Activated CD4-positive, alpha-beta T cell treated with anti-CD3 and anti-CD28 coated beads, Interleukin-2, amount 10 ng/mL, durations not matched to agents 7 days and 5 days (primary cell): ENCODE results near the gene CDH13. TPM values are rescaled to one million over a fixed set of nuclear protein-coding genes. Genes with fewer than 3 reads are reported as not detected.

Experiments
- CTCF ChIA-PET: fragments of 350-600 bp; sonication (Branson Sonifier 250); formaldehyde crosslinking; loops from one replicate; lab custom pipeline; 2021; ENCODE audit warnings: antibody characterized with exemption; lab: Charles Lee
- POLR2A ChIA-PET: fragments of 350-600 bp; sonication (Branson Sonifier 250); formaldehyde crosslinking; loops from one replicate; lab custom pipeline; 2021; ENCODE audit warnings: antibody characterized with exemption; lab: Charles Lee
- DNase-seq: peaks from one replicate; pipeline ENCODE4 v3.0.0-alpha.2; 2020
- H3K27ac Mint-ChIP-seq: one replicate; pipeline ENCODE4 v1.8.0; 2021; ENCODE audit warnings: mild to moderate bottlenecking, moderate library complexity, mixed read lengths
- H3K27me3 Mint-ChIP-seq: one replicate; pipeline ENCODE4 v1.8.0; 2021; ENCODE audit warnings: mixed read lengths
- H3K36me3 Mint-ChIP-seq: one replicate; pipeline ENCODE4 v1.8.0; 2021; ENCODE audit warnings: low read depth, mixed read lengths
- H3K4me1 Mint-ChIP-seq: one replicate; pipeline ENCODE4 v1.8.0; 2021; ENCODE audit warnings: mixed read lengths
- H3K4me3 Mint-ChIP-seq: one replicate; pipeline ENCODE4 v1.8.0; 2021; ENCODE audit warnings: mild to moderate bottlenecking, moderate library complexity, mixed read lengths
- H3K9me3 Mint-ChIP-seq: one replicate; pipeline ENCODE4 v1.8.0; 2021; ENCODE audit warnings: mixed read lengths
- total RNA-seq, 2 experiments: library from RNA; stranded (reverse); gene quantifications; one replicate each; pipeline ENCODE4 v1.2.3, GENCODE V29; 2021

The CDH13 gene
- total RNA-seq, 2 experiments from 2014 or later = not detected

- Mint-ChIP-seq H3K27me3 (no peaks in the 10 kb centered on the region), H3K27ac (no peak overlapping the region), H3K9me3 (peaks cover 5% of the 10 kb centered on the region), H3K4me1 (peaks cover 4% of the 10 kb centered on the region), H3K36me3 (no peaks in the 10 kb centered on the region), H3K4me3 (no peak overlapping the region)
- no peak for DNase-seq
- POLR2A ChIA-PET = no interaction called here
- CTCF ChIA-PET = interaction anchor here (0.9 to 1.2 kb wide), 2 partner anchors 10 to 21 kb away, joined by 3 to 4 read pairs; no protein-coding TSS in a partner anchor
Measured at GRCh38 chr16:83715217-83715920, 1088.6 kb downstream of the CDH13 start.

GRCh38 chr16:83717308-83717707, 1090.5 kb downstream of the CDH13 start:
- CTCF ChIA-PET = no interaction called here
- Mint-ChIP-seq H3K9me3 (peaks cover 5% of the 10 kb centered on the region), H3K27ac (no peak overlapping the region)

GRCh38 chr16:83717814-83718213, 1091.0 kb downstream of the CDH13 start:
- DNase-seq = no peak

More at GRCh38 chr16:83717308-83717707, 1090.5 kb downstream of the CDH13 start:
- H3K36me3 Mint-ChIP-seq = no peaks in the 10 kb centered on the region
- POLR2A ChIA-PET = no interaction called here
- H3K4me1 Mint-ChIP-seq = peaks cover 4% of the 10 kb centered on the region
- H3K4me3 Mint-ChIP-seq = no peak overlapping the region
- no peak for DNase-seq
- H3K27me3 Mint-ChIP-seq = no peaks in the 10 kb centered on the region

GRCh38 chr16:83720213-83720612, 1093.4 kb downstream of the CDH13 start:
- ChIA-PET POLR2A (no interaction called here), CTCF (no interaction called here)
- no peak for DNase-seq
- Mint-ChIP-seq H3K4me1 (no peaks in the 10 kb centered on the region), H3K4me3 (no peak overlapping the region), H3K27ac (no peak overlapping the region), H3K27me3 (no peaks in the 10 kb centered on the region), H3K9me3 (peaks cover 2% of the 10 kb centered on the region), H3K36me3 (no peaks in the 10 kb centered on the region)

More at GRCh38 chr16:83717814-83718213, 1091.0 kb downstream of the CDH13 start:
- H3K4me3 Mint-ChIP-seq = no peak overlapping the region
- ChIA-PET POLR2A (no interaction called here), CTCF (no interaction called here)
- no peak overlapping the region for H3K27ac Mint-ChIP-seq
- H3K36me3 Mint-ChIP-seq = no peaks in the 10 kb centered on the region
- peaks cover 5% of the 10 kb centered on the region for H3K9me3 Mint-ChIP-seq
- H3K27me3 Mint-ChIP-seq = no peaks in the 10 kb centered on the region
- peaks cover 4% of the 10 kb centered on the region for H3K4me1 Mint-ChIP-seq

GRCh38 chr16:83720981-83721380, 1094.2 kb downstream of the CDH13 start:
- Mint-ChIP-seq H3K4me3 (no peak overlapping the region), H3K27ac (no peak overlapping the region), H3K4me1 (no peaks in the 10 kb centered on the region), H3K36me3 (no peaks in the 10 kb centered on the region), H3K9me3 (peaks cover 2% of the 10 kb centered on the region), H3K27me3 (no peaks in the 10 kb centered on the region)
- CTCF ChIA-PET = no interaction called here
- no peak for DNase-seq
- POLR2A ChIA-PET = no interaction called here

GRCh38 chr16:83721676-83722075, 1094.9 kb downstream of the CDH13 start:
- CTCF ChIA-PET = no interaction called here
- no peaks in the 10 kb centered on the region for H3K36me3 Mint-ChIP-seq
- peaks cover under 1% of the 10 kb centered on the region for H3K4me1 Mint-ChIP-seq

GRCh38 chr16:83722456-83723183, 1095.9 kb downstream of the CDH13 start:
- Mint-ChIP-seq H3K27me3 (no peaks in the 10 kb centered on the region), H3K9me3 (peaks cover 2% of the 10 kb centered on the region), H3K4me1 (peaks cover 8% of the 10 kb centered on the region), H3K27ac (no peak overlapping the region), H3K36me3 (no peaks in the 10 kb centered on the region), H3K4me3 (no peak overlapping the region)
- CTCF ChIA-PET = no interaction called here
- no peak for DNase-seq
- POLR2A ChIA-PET = no interaction called here

More at GRCh38 chr16:83721676-83722075, 1094.9 kb downstream of the CDH13 start:
- DNase-seq = no peak
- H3K9me3 Mint-ChIP-seq = peaks cover 2% of the 10 kb centered on the region
- POLR2A ChIA-PET = no interaction called here
- no peaks in the 10 kb centered on the region for H3K27me3 Mint-ChIP-seq
- H3K27ac Mint-ChIP-seq = no peak overlapping the region
- no peak overlapping the region for H3K4me3 Mint-ChIP-seq

GRCh38 chr16:83723244-83723643, 1096.5 kb downstream of the CDH13 start:
- H3K36me3 Mint-ChIP-seq = no peaks in the 10 kb centered on the region
- H3K9me3 Mint-ChIP-seq = peaks cover 2% of the 10 kb centered on the region
- no peak overlapping the region for H3K27ac Mint-ChIP-seq
- no peak for DNase-seq
- CTCF ChIA-PET = interaction anchor here (0.6 kb wide), 1 partner anchor 559 kb away, joined by 3 read pairs; no protein-coding TSS in a partner anchor
- H3K4me1 Mint-ChIP-seq = peaks cover 8% of the 10 kb centered on the region
- POLR2A ChIA-PET = no interaction called here
- no peaks in the 10 kb centered on the region for H3K27me3 Mint-ChIP-seq
- no peak overlapping the region for H3K4me3 Mint-ChIP-seq

GRCh38 chr16:83723901-83724300, 1097.1 kb downstream of the CDH13 start:
- ChIA-PET CTCF (no interaction called here), POLR2A (no interaction called here)
- H3K9me3 Mint-ChIP-seq = peaks cover 2% of the 10 kb centered on the region
- no peak overlapping the region for H3K4me3 Mint-ChIP-seq
- DNase-seq = no peak
- H3K36me3 Mint-ChIP-seq = no peaks in the 10 kb centered on the region
- H3K4me1 Mint-ChIP-seq = peaks cover 8% of the 10 kb centered on the region
- no peaks in the 10 kb centered on the region for H3K27me3 Mint-ChIP-seq
- H3K27ac Mint-ChIP-seq = no peak overlapping the region

- H3K9me3 Mint-ChIP-seq = peaks cover 2% of the 10 kb centered on the region
- no peak overlapping the region for H3K27ac Mint-ChIP-seq
- H3K4me1 Mint-ChIP-seq = peaks cover 8% of the 10 kb centered on the region
- ChIA-PET POLR2A (no interaction called here), CTCF (interaction anchor here (1.5 kb wide), 1 partner anchor 10 kb away, joined by 3 read pairs; no protein-coding TSS in a partner anchor)
- DNase-seq = no peak
- H3K4me3 Mint-ChIP-seq = no peak overlapping the region
- no peaks in the 10 kb centered on the region for H3K36me3 Mint-ChIP-seq
- no peaks in the 10 kb centered on the region for H3K27me3 Mint-ChIP-seq
Measured at GRCh38 chr16:83724585-83724984, 1097.8 kb downstream of the CDH13 start.

GRCh38 chr16:83725313-83725712, 1098.5 kb downstream of the CDH13 start:
- Mint-ChIP-seq H3K27ac (no peak overlapping the region), H3K4me3 (no peak overlapping the region), H3K9me3 (peaks cover 2% of the 10 kb centered on the region), H3K27me3 (no peaks in the 10 kb centered on the region), H3K4me1 (peaks cover 8% of the 10 kb centered on the region), H3K36me3 (no peaks in the 10 kb centered on the region)
- ChIA-PET CTCF (interaction anchor here (1.5 kb wide), 1 partner anchor 10 kb away, joined by 3 read pairs; no protein-coding TSS in a partner anchor), POLR2A (no interaction called here)
- DNase-seq = no peak

- H3K4me3 Mint-ChIP-seq = no peak overlapping the region
- H3K4me1 Mint-ChIP-seq = peaks cover 8% of the 10 kb centered on the region
- ChIA-PET POLR2A (no interaction called here), CTCF (no interaction called here)
- peak; percentile 9 for DNase-seq
- H3K36me3 Mint-ChIP-seq = no peaks in the 10 kb centered on the region
- H3K9me3 Mint-ChIP-seq = peaks cover 3% of the 10 kb centered on the region
- no peaks in the 10 kb centered on the region for H3K27me3 Mint-ChIP-seq
- H3K27ac Mint-ChIP-seq = no peak overlapping the region
Measured at GRCh38 chr16:83727018-83727417, 1100.2 kb downstream of the CDH13 start.

GRCh38 chr16:83727751-83728352, 1101.1 kb downstream of the CDH13 start:
- peaks cover 4% of the 10 kb centered on the region for H3K9me3 Mint-ChIP-seq
- H3K27ac Mint-ChIP-seq = no peak overlapping the region
- H3K36me3 Mint-ChIP-seq = no peaks in the 10 kb centered on the region
- no peaks in the 10 kb centered on the region for H3K27me3 Mint-ChIP-seq
- no peak overlapping the region for H3K4me3 Mint-ChIP-seq
- ChIA-PET CTCF (no interaction called here), POLR2A (no interaction called here)
- H3K4me1 Mint-ChIP-seq = peaks cover 8% of the 10 kb centered on the region
- no peak for DNase-seq
